ENCODE data around the gene GNPDA2. TPM values are rescaled to one million over a fixed set of nuclear protein-coding genes. Genes with fewer than 3 reads are reported as not detected.
A peak's percentile ranks its signal among the peaks of the same experiment; 100 is the strongest.

Gene GNPDA2
- total RNA-seq, 1 experiment from 2014 or later, result 50.2 TPM

DNA sequence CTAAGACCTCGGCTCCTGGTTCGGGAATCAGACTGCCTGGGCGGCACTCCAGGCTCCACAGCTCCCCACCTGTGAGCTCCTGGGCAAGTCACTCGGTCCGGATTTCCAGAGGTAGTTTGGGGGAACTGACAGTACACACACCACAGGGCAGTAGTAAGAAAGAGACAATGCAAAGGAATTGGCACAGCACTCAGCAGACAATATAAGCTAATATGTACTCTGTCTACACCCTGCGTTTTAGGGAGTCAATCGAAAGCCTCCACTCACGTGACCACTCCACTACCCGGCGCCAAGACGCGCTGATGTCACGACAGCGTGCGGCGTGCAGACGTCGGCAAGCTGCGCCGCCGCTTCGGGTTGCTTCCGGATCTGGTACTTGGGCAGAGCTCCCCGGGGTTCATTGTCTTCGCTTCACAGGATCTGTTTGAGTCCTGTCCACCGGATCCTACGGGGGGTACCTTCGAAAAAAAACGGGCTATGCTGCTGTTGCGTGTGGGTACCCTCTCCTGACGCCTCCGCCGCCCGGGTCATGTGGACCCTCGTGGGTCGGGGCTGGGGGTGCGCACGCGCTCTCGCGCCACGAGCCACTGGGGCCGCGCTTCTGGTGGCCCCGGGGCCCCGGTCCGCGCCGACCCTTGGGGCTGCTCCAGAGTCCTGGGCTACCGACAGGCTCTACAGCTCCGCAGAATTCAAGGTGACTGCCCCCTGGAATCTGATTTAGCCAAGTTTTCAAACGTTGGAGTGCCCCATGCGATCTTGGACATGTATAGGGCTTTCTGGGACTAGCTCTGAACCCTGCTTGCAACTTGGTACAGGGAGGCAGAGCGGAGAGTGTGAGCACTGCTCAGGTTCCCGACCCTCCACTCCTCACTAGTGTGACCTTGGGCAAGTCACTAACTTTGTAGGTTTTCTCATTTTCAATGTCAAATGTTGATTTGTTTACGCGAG, 48.0 kb downstream of the GNPDA2 start, which contains the start of gene GUF1:
TSS of gene GUF1 (plus strand) at position 327 of the 948 bp plus-strand sequence. CDS start at position 530, 203 bp downstream.
- peak; percentile 94 for DNase-seq (ENCODE audit: low spot score)

DNA sequence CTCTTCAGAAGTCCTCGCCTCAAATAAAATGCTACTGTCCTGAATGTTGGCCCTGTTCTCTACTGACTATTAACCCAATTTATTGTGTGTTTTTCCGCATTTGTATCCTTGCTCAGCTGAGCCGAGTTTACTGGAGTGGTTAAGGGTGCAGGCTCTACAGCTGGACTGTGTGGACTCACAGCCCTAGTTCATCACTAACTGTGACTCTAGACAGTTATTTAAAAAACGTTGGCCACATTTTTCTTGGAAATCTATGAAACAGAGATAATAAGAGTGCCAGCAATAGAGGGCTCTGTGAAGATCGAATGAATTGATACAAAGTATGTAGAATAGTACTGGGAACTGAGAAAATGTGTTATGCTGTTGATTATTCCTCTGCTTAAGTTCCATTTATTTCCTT, 51.0 kb downstream of the GNPDA2 start:
- no peak for DNase-seq (ENCODE audit: low spot score)

DNA sequence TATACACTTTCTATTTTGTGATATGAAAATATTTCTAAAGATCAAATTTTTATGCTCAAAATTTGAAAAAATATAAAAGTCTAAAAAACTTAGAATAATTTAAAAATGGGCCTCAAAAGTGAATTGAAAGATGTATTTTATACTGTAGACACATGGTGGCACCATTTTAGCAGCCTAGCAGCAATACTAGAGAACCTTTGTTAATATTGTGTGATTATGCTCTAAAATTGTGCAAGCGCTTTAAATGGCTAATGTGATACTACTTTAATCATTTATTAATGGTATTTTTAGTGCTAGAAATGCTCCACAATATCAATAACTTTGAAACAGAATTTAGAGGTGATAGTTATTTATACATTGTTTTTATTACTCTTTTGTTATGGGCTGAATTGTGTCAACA, 51.9 kb downstream of the GNPDA2 start:
- no peak for DNase-seq (ENCODE audit: low spot score)

DNA sequence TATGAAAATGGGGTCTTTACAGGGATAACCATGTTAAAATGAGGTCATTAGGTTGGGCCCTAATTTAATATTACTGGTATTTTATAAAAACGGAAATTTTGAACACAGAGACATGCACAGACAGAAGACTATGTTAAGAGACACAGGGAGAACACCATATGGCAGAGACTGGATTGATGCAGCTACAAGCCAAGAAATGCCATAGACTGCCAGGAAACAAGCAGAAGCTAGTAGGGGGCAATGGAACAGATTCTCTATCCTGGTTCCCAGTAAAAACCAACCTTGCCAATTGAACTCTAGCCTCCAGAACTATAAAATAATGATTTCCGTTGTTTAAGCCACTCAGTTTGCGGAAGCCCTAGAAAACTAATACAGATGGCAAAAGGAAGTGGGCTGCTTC, 54.7 kb downstream of the GNPDA2 start:
- no peak for DNase-seq (ENCODE audit: low spot score)

DNA sequence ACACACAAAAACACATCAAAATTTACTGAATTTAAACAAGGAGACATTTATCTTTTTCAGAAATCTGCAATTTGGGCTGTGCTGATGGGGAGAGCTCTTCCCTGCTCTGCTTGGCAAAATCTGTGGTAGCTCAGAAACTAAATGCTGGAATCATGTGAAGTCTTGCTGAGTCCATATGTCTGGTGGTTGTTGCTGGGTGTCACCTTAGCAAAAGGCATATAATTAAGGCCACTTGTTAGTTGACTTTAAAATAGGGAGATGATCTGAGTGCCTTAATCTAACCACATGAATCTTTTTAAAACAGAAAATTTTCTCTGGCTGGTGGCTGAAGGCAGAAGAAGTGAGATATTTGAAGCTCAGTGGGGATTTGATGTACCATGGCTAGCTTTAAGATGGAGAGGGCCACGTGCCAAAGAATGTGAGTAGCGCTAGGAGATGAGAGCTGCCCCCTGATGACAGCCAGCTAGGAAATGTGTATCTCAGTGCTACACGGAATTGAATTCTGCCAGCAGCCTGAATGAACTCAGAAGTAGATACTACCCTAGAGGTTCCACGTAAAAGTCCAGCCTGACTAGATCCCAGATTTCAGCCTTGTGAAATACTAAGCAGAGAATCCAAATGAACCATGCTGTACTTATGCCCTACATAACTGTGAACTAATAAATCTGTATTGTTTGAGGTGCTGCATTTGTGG, 55.7 kb downstream of the GNPDA2 start:
- no peak for DNase-seq (ENCODE audit: low spot score)

DNA sequence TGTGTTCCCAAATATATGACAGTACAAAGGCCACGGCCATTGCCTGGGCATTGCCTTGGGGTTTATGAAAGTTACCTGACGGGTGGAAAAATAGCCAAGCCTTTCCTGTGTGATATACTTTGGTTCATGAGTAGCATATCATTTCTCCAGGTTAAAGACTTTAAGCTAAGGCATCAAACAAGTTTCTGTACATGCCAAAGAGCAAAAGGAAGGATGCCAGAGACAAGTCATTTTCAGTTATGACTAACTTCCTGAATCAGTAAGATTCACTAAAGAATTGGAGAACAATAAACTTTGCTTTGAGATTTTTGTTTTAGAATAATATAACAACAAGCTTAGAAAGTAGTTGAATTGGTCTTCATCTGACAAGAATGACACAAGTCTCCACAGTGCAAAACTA, 57.8 kb downstream of the GNPDA2 start:
- DNase-seq (ENCODE audit: low spot score), result no peak

DNA sequence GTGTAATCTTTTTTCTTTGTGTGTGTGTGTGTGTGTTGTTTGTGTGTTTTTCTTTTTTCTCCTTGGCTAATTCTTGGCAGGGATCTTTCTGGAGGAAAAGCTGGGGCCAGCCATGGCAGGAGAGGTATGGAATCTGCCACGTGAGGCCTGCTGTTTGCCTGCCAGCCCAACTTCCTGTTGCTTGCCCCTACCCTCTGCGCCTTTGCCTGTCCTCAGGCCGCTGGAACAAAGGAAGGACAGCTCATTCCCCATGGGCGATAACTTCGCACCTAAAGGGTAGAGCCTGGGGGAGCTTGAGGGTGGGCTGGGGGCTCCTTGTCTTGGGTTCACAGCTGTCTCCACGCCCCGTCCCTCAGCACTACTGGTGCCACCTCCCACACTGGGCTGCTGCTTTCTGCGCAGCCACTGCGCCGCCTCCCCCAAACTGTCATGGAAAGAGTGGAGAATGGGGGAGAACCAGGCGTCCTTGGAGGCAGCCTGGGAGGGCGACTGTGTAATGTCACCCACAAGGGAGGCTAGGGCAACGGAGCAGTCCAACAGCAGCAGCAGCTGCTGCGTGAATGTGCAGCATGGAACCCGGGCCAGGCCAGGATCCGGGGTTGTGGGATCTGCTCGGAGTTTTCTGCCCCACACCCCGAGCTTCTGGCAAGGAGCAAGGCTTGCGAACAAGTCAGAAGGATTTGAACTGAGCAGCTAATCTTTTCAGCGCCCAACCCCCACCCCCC, 62.7 kb downstream of the GNPDA2 start:
- DNase-seq (ENCODE audit: low spot score), result no peak

DNA sequence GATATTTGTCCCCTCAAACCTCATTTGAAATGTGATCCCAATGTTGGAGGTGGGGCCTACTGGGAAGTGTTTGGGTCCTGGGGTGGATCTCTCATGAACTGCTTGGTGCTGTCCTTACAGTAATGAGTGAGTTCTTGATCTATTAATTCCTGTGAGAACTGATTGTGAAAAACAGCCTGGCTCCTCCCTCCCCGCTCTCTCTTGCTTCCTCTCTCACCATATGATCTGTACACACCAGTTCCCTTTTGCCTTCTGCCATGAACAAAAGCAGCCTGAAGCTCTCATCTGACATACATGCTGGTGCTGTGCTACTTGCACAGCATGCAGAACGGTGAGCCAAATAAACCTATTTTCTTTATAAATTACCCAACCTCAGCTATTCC, 63.7 kb downstream of the GNPDA2 start:
- DNase-seq (ENCODE audit: low spot score), result no peak

DNA sequence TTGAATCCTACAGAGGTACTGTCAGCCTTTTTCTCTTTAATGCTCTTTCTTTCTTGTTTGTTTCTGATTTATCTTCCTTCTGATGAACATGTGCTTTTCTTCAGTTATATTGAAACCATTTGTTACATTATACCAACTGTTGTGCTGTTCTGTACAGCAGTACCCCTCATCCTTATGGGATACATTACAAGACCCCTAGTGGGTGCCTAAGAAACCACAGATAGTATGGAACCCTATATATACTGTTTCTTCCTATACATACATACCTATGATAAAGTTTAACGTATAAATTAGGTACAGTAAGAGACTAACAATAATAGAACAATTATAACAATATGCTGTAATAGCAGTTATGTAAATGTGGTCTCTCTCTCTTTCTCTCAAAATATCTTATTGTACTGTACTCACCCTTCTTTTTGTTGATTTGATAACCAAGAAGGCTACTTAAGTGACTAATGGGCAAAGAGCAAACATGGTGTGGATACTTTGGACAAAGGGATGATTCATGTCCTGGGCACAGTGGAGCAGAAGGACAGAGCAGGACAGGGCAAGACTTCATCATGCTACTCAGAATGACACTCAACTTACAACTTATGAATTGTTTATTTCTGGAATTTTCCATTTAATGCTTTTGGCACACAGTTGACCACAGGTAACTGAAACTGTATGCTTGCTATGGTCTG, 64.3 kb downstream of the GNPDA2 start:
- DNase-seq (ENCODE audit: low spot score), result no peak

DNA sequence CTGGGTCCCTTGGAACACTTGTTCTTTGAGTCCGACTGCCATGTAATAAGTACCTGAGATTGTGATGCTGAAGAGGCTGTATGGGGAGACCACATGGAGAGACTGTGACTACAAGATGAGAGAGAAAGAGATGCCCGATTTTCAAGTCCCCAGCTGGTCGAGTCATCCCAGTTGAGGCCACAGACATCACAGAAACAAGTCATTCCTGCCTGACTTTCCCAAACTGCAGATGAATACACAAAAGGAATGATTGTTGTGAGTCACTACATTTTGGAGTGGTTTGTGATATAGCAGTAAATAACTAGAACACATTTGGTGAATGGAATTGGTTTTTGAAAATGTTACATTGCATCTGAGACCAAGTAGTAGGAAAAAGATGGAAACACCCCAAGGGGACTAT, 66.0 kb downstream of the GNPDA2 start:
- DNase-seq (ENCODE audit: low spot score), result no peak

DNA sequence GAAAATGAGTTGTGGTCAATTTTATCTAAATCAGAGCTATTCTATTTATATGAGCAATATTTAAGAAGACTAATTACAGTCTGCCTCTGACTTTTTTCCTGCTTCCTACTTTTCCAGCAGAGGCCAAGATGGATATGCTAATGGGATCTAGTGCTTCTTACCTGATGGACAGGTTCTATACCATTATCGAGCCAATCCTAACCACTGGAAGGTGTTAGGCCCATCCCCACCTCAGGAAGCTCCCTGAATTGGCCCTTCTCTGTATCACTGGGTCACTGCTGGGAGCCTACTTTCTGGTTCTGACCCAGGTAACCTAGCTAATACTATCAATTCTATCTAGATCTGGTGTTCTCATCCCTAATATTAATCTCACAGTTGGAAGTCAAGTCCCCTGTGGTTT, 74.4 kb downstream of the GNPDA2 start:
- DNase-seq (ENCODE audit: low spot score), result no peak

Other genes with a start within 250 kb of the GNPDA2 start
- gene YIPF7, start 74.9 kb downstream of the GNPDA2 start, total RNA-seq (2014; rRNA removed; shearing (Covaris generic)), result 0.92 TPM in 1 of 2 replicates, not detected in the other
- gene GUF1, start 48.1 kb downstream of the GNPDA2 start, total RNA-seq (2014; rRNA removed; shearing (Covaris generic)), result 12.4 and 14.9 TPM in 2 replicates

All from H4 (cell line).